Gastroesophageal sphincter (tissue), 4 donors: ENCODE measurements around the gene DGKZ. TPM values are rescaled to one million over a fixed set of nuclear protein-coding genes. Genes with fewer than 3 reads are reported as not detected.

Experiments used
- ATAC-seq: fragments of 150-250 bp; one replicate; pipeline ENCODE4 v1.9.1; 2016; ENCODE audit warnings: mild to moderate bottlenecking, moderate library complexity
- H3K27ac ChIP-seq, 4 donors: fragments of 200-600 bp; sonication (generic) in 3 of 4; 1 replicate in 3 of 4; 2 replicates in 1 of 4; pipeline ENCODE4 v1.5.1; 2016 to 2019
- H3K27me3 ChIP-seq: fragments of 200-600 bp; sonication (generic); one replicate; pipeline ENCODE4 v1.5.1; 2019
- H3K36me3 ChIP-seq, 2 donors: fragments of 200-600 bp; sonication (generic); one replicate each; pipeline ENCODE4 v1.5.1; 2019; ENCODE audit warnings: control low read depth in 1 of 2
- H3K4me1 ChIP-seq, 3 donors: fragments of 200-600 bp; sonication (generic); 1 replicate in 2 of 3; 2 replicates in 1 of 3; pipeline ENCODE4 v1.5.1; 2016 to 2019; ENCODE audit warnings: control low read depth in 2 of 3
- H3K4me3 ChIP-seq, 2 donors: fragments of 200-600 bp; sonication (generic); one replicate each; pipeline ENCODE4 v1.5.1; 2019; ENCODE audit warnings: mild to moderate bottlenecking in 1 of 2, moderate library complexity in 1 of 2
- H3K9me3 ChIP-seq, 3 donors: fragments of 200-600 bp; sonication (generic); one replicate each; pipeline ENCODE4 v1.5.1; 2017 to 2019; ENCODE audit warnings: control low read depth in 2 of 3
- EP300 ChIP-seq: sonication (generic); formaldehyde crosslinking; IDR thresholded peaks from one replicate; pipeline ENCODE4 v1.6.1; 2017; ENCODE audit warnings: antibody characterized with exemption, mild to moderate bottlenecking
- POLR2A ChIP-seq, 2 donors: fragments of 450-650 bp; IDR thresholded peaks; one replicate each; pipeline ENCODE4 v1.6.1; 2017; ENCODE audit warnings: antibody characterized with exemption in 2 of 2, mild to moderate bottlenecking in 2 of 2, moderate library complexity in 1 of 2
- POLR2AphosphoS5 ChIP-seq: sonication (generic); formaldehyde crosslinking; IDR thresholded peaks from one replicate; pipeline ENCODE4 v1.6.1; 2017; ENCODE audit warnings: antibody characterized with exemption
- WGBS, 2 donors: methylation state at CpG; one replicate each; pipeline ENCODE4 v1.1.5; 2018; ENCODE audit warnings: low coverage in 1 of 2; 5-methylcytosine and 5-hydroxymethylcytosine counted together
- total RNA-seq, 4 donors: library from RNA; depleted of rRNA; stranded (reverse); fragments of >200 nt; gene quantifications; one replicate each; pipeline ENCODE4 v1.1.0, GENCODE V29; 2016
- TF ChIP-seq, protein P1 (sequence below), 4 experiments: fragments of 200-600 bp in 2 of 4; fragments of 450-650 bp in 2 of 4; sonication (generic) in 1 of 4; IDR thresholded peaks; one replicate each; pipeline ENCODE4 v1.5.1; 2017 to 2019; ENCODE audit warnings: antibody characterized with exemption in 4 of 4, mild to moderate bottlenecking in 2 of 4, moderate library complexity in 2 of 4

The DGKZ gene
- total RNA-seq, 4 donors from 2014 or later: 39.2 to 78.8 (median 46.5) TPM

GRCh38 chr11:46380340-46381047 lies 33.2 kb downstream of the DGKZ start:
- H3K36me3 ChIP-seq: peaks cover 0 to 28% of the 10 kb centered on the region in 2 donors
- H3K27me3 ChIP-seq: peaks cover 51% of the 10 kb centered on the region
- TF ChIP-seq, protein P1, sequence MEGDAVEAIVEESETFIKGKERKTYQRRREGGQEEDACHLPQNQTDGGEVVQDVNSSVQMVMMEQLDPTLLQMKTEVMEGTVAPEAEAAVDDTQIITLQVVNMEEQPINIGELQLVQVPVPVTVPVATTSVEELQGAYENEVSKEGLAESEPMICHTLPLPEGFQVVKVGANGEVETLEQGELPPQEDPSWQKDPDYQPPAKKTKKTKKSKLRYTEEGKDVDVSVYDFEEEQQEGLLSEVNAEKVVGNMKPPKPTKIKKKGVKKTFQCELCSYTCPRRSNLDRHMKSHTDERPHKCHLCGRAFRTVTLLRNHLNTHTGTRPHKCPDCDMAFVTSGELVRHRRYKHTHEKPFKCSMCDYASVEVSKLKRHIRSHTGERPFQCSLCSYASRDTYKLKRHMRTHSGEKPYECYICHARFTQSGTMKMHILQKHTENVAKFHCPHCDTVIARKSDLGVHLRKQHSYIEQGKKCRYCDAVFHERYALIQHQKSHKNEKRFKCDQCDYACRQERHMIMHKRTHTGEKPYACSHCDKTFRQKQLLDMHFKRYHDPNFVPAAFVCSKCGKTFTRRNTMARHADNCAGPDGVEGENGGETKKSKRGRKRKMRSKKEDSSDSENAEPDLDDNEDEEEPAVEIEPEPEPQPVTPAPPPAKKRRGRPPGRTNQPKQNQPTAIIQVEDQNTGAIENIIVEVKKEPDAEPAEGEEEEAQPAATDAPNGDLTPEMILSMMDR (IDR thresholded peaks at IDR 0.05): no peak
- TF ChIP-seq EP300 (no peak), POLR2AphosphoS5 (no peak), POLR2A (IDR thresholded peaks at IDR 0.05) (no peak)
- peaks cover 0 to 39% (median 10%) of the 10 kb centered on the region in 3 donors for H3K4me1 ChIP-seq
- 0% methylated on average over 1 of the region's 45 CpGs; no CpG with 5 or more reads in 1 of the 2 donors for WGBS, 2 donors
- no peaks in the 10 kb centered on the region for H3K9me3 ChIP-seq
- H3K4me3 ChIP-seq: peak overlapping the region; percentile 51 to 68
- peak; percentile 56 for ATAC-seq
- H3K27ac ChIP-seq: peak overlapping the region in 3 of 4 donors; percentile 63 to 81 (median 71)

GRCh38 chr11:46381048-46381818 lies 34.0 kb downstream of the DGKZ start, which contains the start of gene MDK:
Gene MDK, plus strand, starts transcription at chr11:46381669. Its CDS starts 389 bp downstream, at chr11:46382058.
- Histone ChIP-seq H3K9me3 (no peaks in the 10 kb centered on the region), H3K4me1 (peaks cover 0 to 39% (median 10%) of the 10 kb centered on the region in 3 donors), H3K27ac (peak within 1 kb of the TSS in 3 of 4 donors; percentile 63 to 81 (median 71)), H3K4me3 (peak within 1 kb of the TSS; percentile 51 to 68), H3K27me3 (peaks cover 58% of the 10 kb centered on the region), H3K36me3 (peaks cover 0 to 21% of the 10 kb centered on the region in 2 donors)
- WGBS, 2 donors: 0% methylated on average over 1 of the region's 96 CpGs; no CpG with 5 or more reads in 1 of the 2 donors
- ATAC-seq: peak; percentile 17
- TF ChIP-seq EP300 (no peak), POLR2AphosphoS5 (no peak), POLR2A (IDR thresholded peaks at IDR 0.05) (no peak)
- TF ChIP-seq, protein P1 (IDR thresholded peaks at IDR 0.05): no peak

GRCh38 chr11:46381819-46382645 lies 34.8 kb downstream of the DGKZ start:
- Histone ChIP-seq H3K36me3 (peaks cover 0 to 13% of the 10 kb centered on the region in 2 donors), H3K4me3 (peak overlapping the region; percentile 51 to 68), H3K27ac (peak overlapping the region in 2 of 4 donors; percentile 71 to 81), H3K27me3 (peaks cover 66% of the 10 kb centered on the region), H3K9me3 (no peaks in the 10 kb centered on the region), H3K4me1 (peaks cover 0 to 39% (median 10%) of the 10 kb centered on the region in 3 donors)
- TF ChIP-seq, protein P1 (IDR thresholded peaks at IDR 0.05): no peak
- TF ChIP-seq POLR2AphosphoS5: no peak
- WGBS, 2 donors: 0% methylated on average over 2 of the region's 66 CpGs; no CpG with 5 or more reads in 1 of the 2 donors
- no peak for ATAC-seq

- H3K9me3 ChIP-seq: no peaks in the 10 kb centered on the region
- no peak for ATAC-seq
- WGBS, 2 donors: 31% methylated on average over 3 of the region's 18 CpGs; no CpG with 5 or more reads in 1 of the 2 donors
- no peak overlapping the region for H3K27ac ChIP-seq
- peaks cover 0 to 39% (median 10%) of the 10 kb centered on the region in 3 donors for H3K4me1 ChIP-seq
- peaks cover 0 to 5% of the 10 kb centered on the region in 2 donors for H3K36me3 ChIP-seq
- peak overlapping the region in 1 of 2 donors; percentile 68 for H3K4me3 ChIP-seq
- H3K27me3 ChIP-seq: peaks cover 74% of the 10 kb centered on the region
- TF ChIP-seq POLR2A (IDR thresholded peaks at IDR 0.05): no peak
- no peak for TF ChIP-seq POLR2AphosphoS5
- TF ChIP-seq, protein P1 (IDR thresholded peaks at IDR 0.05): peak in 3 of 4 experiments; percentile 31 to 45 (median 34)
- no peak for TF ChIP-seq EP300
Observed at GRCh38 chr11:46382646-46383403, 35.6 kb downstream of the DGKZ start.
